ENCODE measurements around the gene ZBTB20. TPM values are rescaled to one million over a fixed set of nuclear protein-coding genes. Genes with fewer than 3 reads are reported as not detected.

Gene ZBTB20
- total RNA-seq, 6 experiments from 2014 or later, result 8.0 to 14.1 (median 10.4) TPM

GRCh38 chr3:114623420-114624046 lies 523.6 kb downstream of the ZBTB20 start:
- H3K27ac Mint-ChIP-seq, result peak overlapping the region; percentile 98
- H3K27me3 Mint-ChIP-seq (ENCODE audit: insufficient read depth), result peaks cover 3% of the 10 kb centered on the region; the same call in 1 of the 2 replicates
- DNase-seq, result no peak
- H3K36me3 Mint-ChIP-seq (ENCODE audit: low read depth), result peaks cover 4% of the 10 kb centered on the region; the same call in 1 of the 2 replicates
- peaks cover 68% of the 10 kb centered on the region for H3K4me1 Mint-ChIP-seq (ENCODE audit: low read depth)
- TF ChIP-seq CTCF (IDR thresholded peaks at IDR 0.05), result no peak
- H3K9me3 Mint-ChIP-seq, result no peaks in the 10 kb centered on the region
- peak overlapping the region; percentile 93 for H3K4me3 Mint-ChIP-seq

GRCh38 chr3:114622001-114622400 lies 525.1 kb downstream of the ZBTB20 start:
- peak overlapping the region; percentile 24 for H3K4me3 Mint-ChIP-seq
- no peaks in the 10 kb centered on the region; the same call in 1 of the 2 replicates for H3K27me3 Mint-ChIP-seq (ENCODE audit: insufficient read depth)
- peak overlapping the region; percentile 98 for H3K27ac Mint-ChIP-seq
- DNase-seq, result no peak
- TF ChIP-seq CTCF (IDR thresholded peaks at IDR 0.05), result no peak
- H3K36me3 Mint-ChIP-seq (ENCODE audit: low read depth), result peaks cover 4% of the 10 kb centered on the region; the same call in 1 of the 2 replicates
- peaks cover 53% of the 10 kb centered on the region for H3K4me1 Mint-ChIP-seq (ENCODE audit: low read depth)
- H3K9me3 Mint-ChIP-seq, result no peaks in the 10 kb centered on the region

- no peak overlapping the region for H3K27ac Mint-ChIP-seq
- H3K4me3 Mint-ChIP-seq, result no peak overlapping the region
- no peak for TF ChIP-seq CTCF (IDR thresholded peaks at IDR 0.05)
- peaks cover 31% of the 10 kb centered on the region for H3K4me1 Mint-ChIP-seq (ENCODE audit: low read depth)
- H3K9me3 Mint-ChIP-seq, result no peaks in the 10 kb centered on the region
- no peak for DNase-seq
- H3K27me3 Mint-ChIP-seq (ENCODE audit: insufficient read depth), result no peaks in the 10 kb centered on the region; the same call in 1 of the 2 replicates
- peaks cover 4% of the 10 kb centered on the region; the same call in 1 of the 2 replicates for H3K36me3 Mint-ChIP-seq (ENCODE audit: low read depth)
These were observed 527.3 kb downstream of the ZBTB20 start for GRCh38 chr3:114619771-114620170.

GRCh38 chr3:114615523-114616085 lies 531.5 kb downstream of the ZBTB20 start:
- peaks cover under 1% of the 10 kb centered on the region; the same call in 1 of the 2 replicates for H3K4me1 Mint-ChIP-seq (ENCODE audit: low read depth)
- no peak overlapping the region for H3K27ac Mint-ChIP-seq
- TF ChIP-seq CTCF (IDR thresholded peaks at IDR 0.05), result no peak
- H3K27me3 Mint-ChIP-seq (ENCODE audit: insufficient read depth), result no peaks in the 10 kb centered on the region
- H3K4me3 Mint-ChIP-seq, result no peak overlapping the region
- peaks cover 9% of the 10 kb centered on the region; the same call in 1 of the 2 replicates for H3K36me3 Mint-ChIP-seq (ENCODE audit: low read depth)
- no peak for DNase-seq
- no peaks in the 10 kb centered on the region for H3K9me3 Mint-ChIP-seq

GRCh38 chr3:114609973-114610630 lies 537.0 kb downstream of the ZBTB20 start:
- H3K9me3 Mint-ChIP-seq, result no peaks in the 10 kb centered on the region
- H3K27me3 Mint-ChIP-seq (ENCODE audit: insufficient read depth), result no peaks in the 10 kb centered on the region
- no peak for TF ChIP-seq CTCF (IDR thresholded peaks at IDR 0.05)
- 0 out of 2 replicates have a peak, but pooled peaks cover 10% of the 10 kb centered on the region for H3K36me3 Mint-ChIP-seq (ENCODE audit: low read depth)
- no peak for DNase-seq
- H3K27ac Mint-ChIP-seq, result no peak overlapping the region
- H3K4me1 Mint-ChIP-seq (ENCODE audit: low read depth), result peaks cover 48% of the 10 kb centered on the region
- no peak overlapping the region for H3K4me3 Mint-ChIP-seq

Data from HFFc6 (cell line).